Measurements from ENCODE around the gene WIPI1.

- TF ChIP-seq CTCF (conservative IDR thresholded peaks at IDR 0.05; ENCODE audit: low read length) (no peak), EZH2phosphoT487 (IDR thresholded peaks at IDR 0.05; ENCODE audit: borderline replicate concordance, low read depth, low read length) (no peak)
These were observed 24.1 kb downstream of the WIPI1 start for GRCh38 chr17:68433211-68433610.

Measured in OCI-LY7 (cell line).